Lower leg skin (tissue), 4 donors: ENCODE measurements around the gene RNF217. TPM values are rescaled to one million over a fixed set of nuclear protein-coding genes. Genes with fewer than 3 reads are reported as not detected.

Experiments used
- DNase-seq, 2 donors: peaks; one replicate each; pipeline ENCODE4 v3.0.0-alpha.2; 2019; ENCODE audit warnings: low spot score in 2 of 2
- H3K4me3 ChIP-seq: fragments of 200-600 bp; sonication (generic); 2 replicates; pipeline ENCODE4 v1.5.1; 2017; ENCODE audit warnings: mild to moderate bottlenecking, low read depth; ENCODE audit not compliant: poor library complexity, severe bottlenecking
- CTCF ChIP-seq, 3 donors: fragments of 450-650 bp; IDR thresholded peaks; one replicate each; pipeline ENCODE4 v1.5.1; 2016; ENCODE audit warnings: antibody characterized with exemption in 3 of 3, mild to moderate bottlenecking in 3 of 3, moderate library complexity in 2 of 3
- POLR2A ChIP-seq, 2 donors: fragments of 450-650 bp; IDR thresholded peaks; one replicate each; pipeline ENCODE4 v1.6.1; 2016 to 2017; ENCODE audit warnings: antibody characterized with exemption in 2 of 2, mild to moderate bottlenecking in 1 of 2, moderate library complexity in 1 of 2
- WGBS, 2 donors: methylation state at CpG; one replicate each; pipeline ENCODE4 v1.1.5; 2018; 5-methylcytosine and 5-hydroxymethylcytosine counted together
- intact Hi-C: fragments of 100-400 bp; cut with DNase I; formaldehyde crosslinking; loops from one replicate; pipeline ENCODE4 v1.15.0; 2023; ENCODE audit warnings: low total_unique reads
- total RNA-seq, 4 donors: library from RNA; depleted of rRNA; stranded (reverse); fragments of >200 nt; gene quantifications; one replicate each; pipeline ENCODE4 v1.1.0, GENCODE V29; 2016

The RNF217 gene
- total RNA-seq, 4 donors from 2014 or later = 17.2 to 35.2 (median 25.1) TPM

GRCh38 chr6:125076482-125076742, 114.2 kb downstream of the RNF217 start:
- intact Hi-C loops = no loop called here
- 91 to 95% methylated on average over 3 of the region's 3 CpGs for whole genome bisulfite sequencing, 2 donors
- no peak for DNase-seq
- no peak for TF ChIP-seq CTCF (IDR thresholded peaks at IDR 0.05)
- TF ChIP-seq POLR2A (IDR thresholded peaks at IDR 0.05) = no peak
- H3K4me3 ChIP-seq = no peak overlapping the region

- intact Hi-C loops = no loop called here
- H3K4me3 ChIP-seq = no peak overlapping the region
- DNase-seq = no peak
- whole genome bisulfite sequencing, 2 donors = 65 to 67% methylated on average over 4 of the region's 4 CpGs
- TF ChIP-seq POLR2A (IDR thresholded peaks at IDR 0.05) = no peak
- TF ChIP-seq CTCF (IDR thresholded peaks at IDR 0.05) = no peak
Measured at GRCh38 chr6:125077453-125077852, 115.2 kb downstream of the RNF217 start.

GRCh38 chr6:125078602-125079321, 116.5 kb downstream of the RNF217 start:
- no peak for TF ChIP-seq CTCF (IDR thresholded peaks at IDR 0.05)
- TF ChIP-seq POLR2A (IDR thresholded peaks at IDR 0.05) = no peak
- no peak overlapping the region for H3K4me3 ChIP-seq
- DNase-seq = no peak
- intact Hi-C loops = no loop called here
- WGBS, 2 donors = 81 to 89% methylated on average over 5 of the region's 5 CpGs

- H3K4me3 ChIP-seq = no peak overlapping the region
- intact Hi-C loops = no loop called here
- no peak for DNase-seq
- TF ChIP-seq CTCF (IDR thresholded peaks at IDR 0.05) (no peak), POLR2A (IDR thresholded peaks at IDR 0.05) (no peak)
- 78 to 82% methylated on average over 8 of the region's 8 CpGs for WGBS, 2 donors
Measured at GRCh38 chr6:125082908-125083683, 120.9 kb downstream of the RNF217 start.

GRCh38 chr6:125083684-125083990, 121.4 kb downstream of the RNF217 start:
- DNase-seq = no peak
- no peak for TF ChIP-seq POLR2A (IDR thresholded peaks at IDR 0.05)
- no peak for TF ChIP-seq CTCF (IDR thresholded peaks at IDR 0.05)
- intact Hi-C loops = no loop called here
- H3K4me3 ChIP-seq = no peak overlapping the region
- WGBS, 2 donors = 95% methylated on average over 2 of the region's 2 CpGs

- TF ChIP-seq POLR2A (IDR thresholded peaks at IDR 0.05) = no peak
- no peak for TF ChIP-seq CTCF (IDR thresholded peaks at IDR 0.05)
- no peak for DNase-seq
- intact Hi-C loops = no loop called here
- H3K4me3 ChIP-seq = no peak overlapping the region
Measured at GRCh38 chr6:125086716-125087115, 124.5 kb downstream of the RNF217 start.
